ENCODE results near the gene KIAA1549. TPM values are rescaled to one million over a fixed set of nuclear protein-coding genes. Genes with fewer than 3 reads are reported as not detected.

KIAA1549 gene
- total and polyA plus RNA-seq, 2 donors = 0.48 to 1.9 TPM

DNA sequence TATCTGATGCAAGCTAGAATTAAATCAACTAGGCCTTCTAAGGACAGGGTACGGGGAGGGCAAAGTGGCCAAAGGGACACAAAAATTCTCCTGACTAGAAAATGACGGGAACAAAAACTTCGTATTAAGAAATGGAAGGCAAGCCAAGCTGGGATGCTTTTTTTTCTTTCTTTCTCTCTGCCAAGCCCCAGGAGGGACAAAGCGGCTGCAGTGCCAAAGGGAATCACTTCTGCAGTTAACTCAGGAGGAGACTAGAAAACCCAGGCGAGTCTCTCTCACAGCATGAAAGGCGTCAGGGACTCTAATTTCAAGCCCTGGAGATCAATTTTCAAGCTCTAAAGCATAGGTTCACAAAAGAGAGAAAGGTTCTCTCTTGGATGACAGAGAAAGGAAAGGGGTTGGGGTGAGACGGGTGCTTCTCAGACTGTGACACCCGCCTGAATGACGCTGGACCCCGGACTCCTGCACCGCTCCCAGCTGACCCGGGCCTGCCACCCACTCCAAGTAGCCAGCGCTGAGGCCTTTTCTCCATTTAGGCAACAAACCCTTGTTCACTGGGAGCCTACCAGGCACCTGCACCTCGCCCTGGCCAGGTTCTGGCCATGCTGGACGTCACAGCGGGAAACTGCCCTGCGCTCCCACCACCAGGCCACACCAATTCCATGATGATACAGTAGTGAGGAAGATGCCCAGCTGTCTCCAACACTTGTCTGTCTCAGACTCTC, 56.5 kb downstream of the KIAA1549 start:
- DNase-seq (ENCODE audit: low read depth in 6 of 9, low spot score in 9 of 9) = no peak
- H3K36me3 ChIP-seq (ENCODE audit: control insufficient read depth in 2 of 2, insufficient read depth in 2 of 2, low read length in 1 of 2) = no peaks in the 10 kb centered on the region
- no peak overlapping the region for H3K4me3 ChIP-seq (ENCODE audit: low read length in 2 of 2)
- no peaks in the 10 kb centered on the region for H3K27me3 ChIP-seq (ENCODE audit: control insufficient read depth in 2 of 2, insufficient read depth in 1 of 2, low read length in 1 of 2)
- H3K9me3 ChIP-seq (ENCODE audit: control insufficient read depth in 2 of 2, insufficient read depth in 1 of 2, low read length in 1 of 2) = no peaks in the 10 kb centered on the region
- peaks cover 5 to 10% of the 10 kb centered on the region in 2 donors for H3K4me1 ChIP-seq (ENCODE audit: control insufficient read depth in 2 of 2, insufficient read depth in 2 of 2, low read length in 2 of 2)
- 93% methylated on average over 17 of the region's 17 CpGs for WGBS
- no peak overlapping the region for H3K27ac ChIP-seq (ENCODE audit: low read depth in 1 of 2, low read length in 1 of 2)

DNA sequence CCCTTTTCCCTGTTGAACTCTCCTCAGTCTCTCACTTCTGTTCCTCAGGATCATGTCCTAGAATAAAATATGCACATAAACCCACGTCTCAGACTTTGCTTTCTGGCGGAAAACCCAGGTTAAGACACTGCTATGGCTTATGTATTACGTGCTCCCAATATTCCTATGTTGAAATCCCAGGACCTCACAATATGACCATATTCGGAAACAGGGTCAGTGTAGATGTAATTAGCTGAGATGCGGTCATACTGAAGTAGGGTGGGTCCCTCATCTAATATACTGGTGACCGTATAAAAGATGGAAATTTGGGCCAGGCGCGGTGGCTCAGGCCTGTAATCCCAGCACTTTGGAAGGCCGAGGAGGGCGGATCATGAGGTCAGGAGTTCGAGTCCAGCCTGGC, 59.9 kb downstream of the KIAA1549 start:
- H3K36me3 ChIP-seq (ENCODE audit: control insufficient read depth in 2 of 2, insufficient read depth in 2 of 2, low read length in 1 of 2) = no peaks in the 10 kb centered on the region
- peaks cover 0 to 7% of the 10 kb centered on the region in 2 donors for H3K9me3 ChIP-seq (ENCODE audit: control insufficient read depth in 2 of 2, insufficient read depth in 1 of 2, low read length in 1 of 2)
- H3K4me1 ChIP-seq (ENCODE audit: control insufficient read depth in 2 of 2, insufficient read depth in 2 of 2, low read length in 2 of 2) = peaks cover 10 to 25% of the 10 kb centered on the region in 2 donors
- DNase-seq (ENCODE audit: low read depth in 6 of 9, low spot score in 9 of 9) = no peak
- H3K27ac ChIP-seq (ENCODE audit: low read depth in 1 of 2, low read length in 1 of 2) = no peak overlapping the region
- WGBS = 98% methylated on average over 11 of the region's 11 CpGs
- H3K4me3 ChIP-seq (ENCODE audit: low read length in 2 of 2) = no peak overlapping the region
- no peaks in the 10 kb centered on the region for H3K27me3 ChIP-seq (ENCODE audit: control insufficient read depth in 2 of 2, insufficient read depth in 1 of 2, low read length in 1 of 2)

DNA sequence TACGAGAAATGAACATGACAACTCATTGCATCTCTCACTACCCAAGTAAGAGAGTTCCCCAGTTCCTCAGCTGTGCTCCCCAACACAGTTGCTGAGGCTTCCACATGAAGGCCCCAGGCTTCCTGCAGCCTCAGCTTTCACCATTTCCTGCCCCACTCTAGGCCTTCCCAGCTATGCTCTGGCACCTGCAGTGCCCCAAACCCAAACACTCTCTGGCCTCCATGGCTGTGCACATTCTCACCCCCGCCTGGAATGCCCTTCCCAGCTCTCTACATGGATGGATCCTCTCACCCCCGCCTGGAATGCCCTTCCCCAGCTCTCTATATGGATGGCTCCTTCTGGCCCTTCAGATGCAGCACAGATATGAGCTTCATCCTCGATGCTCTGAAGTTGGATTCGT, 61.3 kb downstream of the KIAA1549 start:
- DNase-seq (ENCODE audit: low read depth in 6 of 9, low spot score in 9 of 9) = peak in 6 of 9 donors; percentile 23 to 74 (median 48)
- peak overlapping the region in 1 of 2 donors; percentile 20 for H3K27ac ChIP-seq (ENCODE audit: low read depth in 1 of 2, low read length in 1 of 2)
- no peaks in the 10 kb centered on the region for H3K27me3 ChIP-seq (ENCODE audit: control insufficient read depth in 2 of 2, insufficient read depth in 1 of 2, low read length in 1 of 2)
- H3K9me3 ChIP-seq (ENCODE audit: control insufficient read depth in 2 of 2, insufficient read depth in 1 of 2, low read length in 1 of 2) = peaks cover 0 to 7% of the 10 kb centered on the region in 2 donors
- WGBS = 70% methylated on average over 5 of the region's 5 CpGs
- no peaks in the 10 kb centered on the region for H3K36me3 ChIP-seq (ENCODE audit: control insufficient read depth in 2 of 2, insufficient read depth in 2 of 2, low read length in 1 of 2)
- peaks cover 10 to 22% of the 10 kb centered on the region in 2 donors for H3K4me1 ChIP-seq (ENCODE audit: control insufficient read depth in 2 of 2, insufficient read depth in 2 of 2, low read length in 2 of 2)
- H3K4me3 ChIP-seq (ENCODE audit: low read length in 2 of 2) = no peak overlapping the region

DNA sequence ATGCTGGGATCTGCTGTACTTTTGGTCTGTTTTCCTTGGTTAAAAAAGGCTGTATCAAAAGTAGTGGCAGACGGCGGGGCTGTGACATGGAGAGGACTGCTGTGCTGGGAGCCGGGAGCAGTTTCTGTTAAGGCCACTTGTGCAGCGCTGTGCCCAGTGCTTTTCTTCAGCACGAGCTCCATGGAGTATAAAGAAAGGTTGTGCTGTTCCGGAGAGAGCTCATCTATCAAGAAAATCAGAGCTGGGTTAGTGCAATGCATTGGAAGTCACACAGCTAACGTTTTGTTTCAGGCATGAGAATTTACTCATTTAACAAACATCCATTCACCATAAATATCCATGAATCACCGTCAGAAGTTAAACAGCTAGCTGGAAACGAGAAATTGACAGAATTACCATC, 62.0 kb downstream of the KIAA1549 start:
- no peak overlapping the region for H3K4me3 ChIP-seq (ENCODE audit: low read length in 2 of 2)
- WGBS = 96% methylated on average over 9 of the region's 9 CpGs

DNA sequence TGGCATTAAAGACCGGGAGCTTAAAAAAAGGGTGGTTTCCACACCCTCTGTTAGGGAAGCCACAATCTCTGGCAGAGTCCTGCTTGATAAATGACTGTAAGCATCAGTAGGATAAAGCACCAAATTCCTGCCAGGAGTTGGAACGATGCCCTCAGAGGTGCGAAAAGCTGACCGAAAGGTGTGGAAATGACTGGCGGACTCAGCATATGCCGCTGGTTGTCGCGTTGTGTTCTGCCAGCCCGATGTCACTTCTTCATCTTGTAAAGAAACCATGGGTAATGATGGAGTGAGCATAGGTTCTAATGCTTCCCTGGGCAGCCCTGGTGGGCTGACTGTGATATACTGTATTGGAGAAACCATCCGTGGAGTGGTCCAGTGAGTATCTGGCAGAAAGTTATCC, 62.4 kb downstream of the KIAA1549 start:
- Histone ChIP-seq H3K4me3 (ENCODE audit: low read length in 2 of 2) (no peak overlapping the region), H3K36me3 (ENCODE audit: control insufficient read depth in 2 of 2, insufficient read depth in 2 of 2, low read length in 1 of 2) (no peaks in the 10 kb centered on the region), H3K9me3 (ENCODE audit: control insufficient read depth in 2 of 2, insufficient read depth in 1 of 2, low read length in 1 of 2) (peaks cover 0 to 7% of the 10 kb centered on the region in 2 donors), H3K27me3 (ENCODE audit: control insufficient read depth in 2 of 2, insufficient read depth in 1 of 2, low read length in 1 of 2) (no peaks in the 10 kb centered on the region), H3K27ac (ENCODE audit: low read depth in 1 of 2, low read length in 1 of 2) (no peak overlapping the region), H3K4me1 (ENCODE audit: control insufficient read depth in 2 of 2, insufficient read depth in 2 of 2, low read length in 2 of 2) (peaks cover 10 to 22% of the 10 kb centered on the region in 2 donors)
- WGBS = 96% methylated on average over 10 of the region's 10 CpGs
- DNase-seq (ENCODE audit: low read depth in 6 of 9, low spot score in 9 of 9) = no peak

More for the DNA sequence above, 62.0 kb downstream of the KIAA1549 start:
- no peaks in the 10 kb centered on the region for H3K36me3 ChIP-seq (ENCODE audit: control insufficient read depth in 2 of 2, insufficient read depth in 2 of 2, low read length in 1 of 2)
- peaks cover 0 to 7% of the 10 kb centered on the region in 2 donors for H3K9me3 ChIP-seq (ENCODE audit: control insufficient read depth in 2 of 2, insufficient read depth in 1 of 2, low read length in 1 of 2)
- peaks cover 10 to 22% of the 10 kb centered on the region in 2 donors for H3K4me1 ChIP-seq (ENCODE audit: control insufficient read depth in 2 of 2, insufficient read depth in 2 of 2, low read length in 2 of 2)
- no peaks in the 10 kb centered on the region for H3K27me3 ChIP-seq (ENCODE audit: control insufficient read depth in 2 of 2, insufficient read depth in 1 of 2, low read length in 1 of 2)
- DNase-seq (ENCODE audit: low read depth in 6 of 9, low spot score in 9 of 9) = no peak
- H3K27ac ChIP-seq (ENCODE audit: low read depth in 1 of 2, low read length in 1 of 2) = no peak overlapping the region

DNA sequence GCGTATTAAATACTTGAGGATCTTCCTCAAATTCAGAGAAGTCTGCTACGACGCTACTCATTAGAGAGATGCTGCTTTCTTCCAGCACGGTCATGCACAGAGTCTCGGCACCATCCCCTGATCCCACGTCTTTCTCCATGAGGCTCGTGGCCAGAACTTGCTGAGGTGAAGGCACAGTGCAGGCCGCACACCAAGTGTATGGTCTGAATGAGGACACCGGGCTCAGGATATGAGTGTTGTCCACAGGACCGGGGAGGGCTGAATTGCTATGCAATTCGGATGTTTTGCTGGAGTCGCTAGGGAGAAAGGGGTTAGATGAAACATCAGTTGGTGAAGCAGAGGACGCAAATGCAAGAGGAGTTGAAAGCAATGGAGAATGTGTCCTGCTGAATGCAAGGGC, 63.0 kb downstream of the KIAA1549 start:
- Histone ChIP-seq H3K4me3 (ENCODE audit: low read length in 2 of 2) (no peak overlapping the region), H3K36me3 (ENCODE audit: control insufficient read depth in 2 of 2, insufficient read depth in 2 of 2, low read length in 1 of 2) (no peaks in the 10 kb centered on the region), H3K27me3 (ENCODE audit: control insufficient read depth in 2 of 2, insufficient read depth in 1 of 2, low read length in 1 of 2) (no peaks in the 10 kb centered on the region), H3K27ac (ENCODE audit: low read depth in 1 of 2, low read length in 1 of 2) (no peak overlapping the region), H3K9me3 (ENCODE audit: control insufficient read depth in 2 of 2, insufficient read depth in 1 of 2, low read length in 1 of 2) (peaks cover 0 to 7% of the 10 kb centered on the region in 2 donors), H3K4me1 (ENCODE audit: control insufficient read depth in 2 of 2, insufficient read depth in 2 of 2, low read length in 2 of 2) (peaks cover 10 to 22% of the 10 kb centered on the region in 2 donors)
- WGBS = 93% methylated on average over 13 of the region's 13 CpGs
- no peak for DNase-seq (ENCODE audit: low read depth in 6 of 9, low spot score in 9 of 9)

DNA sequence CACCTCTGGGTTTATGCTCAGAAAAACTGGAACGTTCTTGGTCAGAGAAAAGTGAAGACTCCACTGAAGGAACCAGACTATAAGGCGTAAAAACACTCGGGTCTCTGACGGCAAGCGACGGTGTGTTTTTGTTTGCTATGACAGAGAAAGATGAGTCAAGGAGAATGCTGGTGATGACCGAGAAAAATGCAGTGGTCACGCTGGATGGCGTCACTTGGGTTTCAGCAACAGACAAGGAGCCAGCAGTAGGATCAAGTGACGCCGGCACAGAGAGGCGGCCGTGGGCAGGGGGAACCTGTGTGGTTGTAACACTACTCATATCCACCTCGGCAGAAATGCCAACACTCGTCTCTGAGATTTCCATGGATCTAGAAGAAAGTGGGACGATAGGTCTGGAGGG, 63.4 kb downstream of the KIAA1549 start:
- peaks cover 0 to 7% of the 10 kb centered on the region in 2 donors for H3K9me3 ChIP-seq (ENCODE audit: control insufficient read depth in 2 of 2, insufficient read depth in 1 of 2, low read length in 1 of 2)
- 93% methylated on average over 16 of the region's 16 CpGs for WGBS
- no peak overlapping the region for H3K4me3 ChIP-seq (ENCODE audit: low read length in 2 of 2)
- no peaks in the 10 kb centered on the region for H3K27me3 ChIP-seq (ENCODE audit: control insufficient read depth in 2 of 2, insufficient read depth in 1 of 2, low read length in 1 of 2)
- H3K4me1 ChIP-seq (ENCODE audit: control insufficient read depth in 2 of 2, insufficient read depth in 2 of 2, low read length in 2 of 2) = peaks cover 10 to 22% of the 10 kb centered on the region in 2 donors
- H3K36me3 ChIP-seq (ENCODE audit: control insufficient read depth in 2 of 2, insufficient read depth in 2 of 2, low read length in 1 of 2) = no peaks in the 10 kb centered on the region
- H3K27ac ChIP-seq (ENCODE audit: low read depth in 1 of 2, low read length in 1 of 2) = peak overlapping the region in 1 of 2 donors; percentile 19
- DNase-seq (ENCODE audit: low read depth in 6 of 9, low spot score in 9 of 9) = no peak

DNA sequence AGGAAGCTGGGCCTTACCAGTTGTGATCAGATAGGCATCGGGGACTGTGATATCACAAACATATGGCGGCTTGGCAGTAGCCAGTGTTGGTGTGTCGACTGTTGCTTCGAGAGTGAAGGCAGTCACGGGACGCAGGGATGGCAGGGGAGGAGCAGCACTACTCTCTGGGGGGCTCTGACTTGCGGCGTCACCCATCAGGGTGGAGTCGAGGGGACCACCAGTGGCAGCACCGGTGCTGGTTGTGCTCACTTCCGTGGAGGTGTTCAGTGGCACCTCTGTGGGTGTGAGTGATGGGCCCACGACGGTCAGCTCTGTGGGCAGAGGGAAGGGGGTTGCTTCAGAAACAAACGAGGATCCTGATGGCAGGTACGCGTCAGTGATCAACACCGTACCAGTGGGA, 64.5 kb downstream of the KIAA1549 start:
- Histone ChIP-seq H3K9me3 (ENCODE audit: control insufficient read depth in 2 of 2, insufficient read depth in 1 of 2, low read length in 1 of 2) (peaks cover 0 to 7% of the 10 kb centered on the region in 2 donors), H3K4me3 (ENCODE audit: low read length in 2 of 2) (no peak overlapping the region), H3K36me3 (ENCODE audit: control insufficient read depth in 2 of 2, insufficient read depth in 2 of 2, low read length in 1 of 2) (no peaks in the 10 kb centered on the region), H3K27ac (ENCODE audit: low read depth in 1 of 2, low read length in 1 of 2) (peak overlapping the region in 1 of 2 donors; percentile 28), H3K4me1 (ENCODE audit: control insufficient read depth in 2 of 2, insufficient read depth in 2 of 2, low read length in 2 of 2) (peaks cover 10 to 22% of the 10 kb centered on the region in 2 donors), H3K27me3 (ENCODE audit: control insufficient read depth in 2 of 2, insufficient read depth in 1 of 2, low read length in 1 of 2) (no peaks in the 10 kb centered on the region)
- DNase-seq (ENCODE audit: low read depth in 6 of 9, low spot score in 9 of 9) = no peak
- 93% methylated on average over 17 of the region's 17 CpGs for WGBS

DNA sequence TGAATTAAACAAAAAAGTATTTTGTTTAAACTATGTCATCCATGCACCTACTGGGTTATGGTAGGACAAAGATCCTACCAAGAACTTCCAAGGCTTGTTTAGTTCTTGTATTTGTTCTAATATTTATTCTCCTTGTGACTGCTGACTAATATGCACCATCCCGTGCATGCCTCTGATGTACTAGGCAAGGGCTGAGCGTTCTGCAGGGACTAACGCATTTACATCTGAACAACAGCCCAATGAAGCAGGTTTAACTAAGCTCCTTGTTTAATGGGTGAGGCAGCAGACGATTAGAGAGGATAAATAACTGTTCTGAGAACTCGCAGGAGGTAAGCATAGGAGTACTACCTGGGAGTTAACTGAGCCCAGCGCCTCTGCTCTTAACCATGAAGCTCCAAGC, 64.9 kb downstream of the KIAA1549 start:
- 97% methylated on average over 6 of the region's 6 CpGs for WGBS
- H3K9me3 ChIP-seq (ENCODE audit: control insufficient read depth in 2 of 2, insufficient read depth in 1 of 2, low read length in 1 of 2) = peaks cover 0 to 7% of the 10 kb centered on the region in 2 donors
- no peaks in the 10 kb centered on the region for H3K27me3 ChIP-seq (ENCODE audit: control insufficient read depth in 2 of 2, insufficient read depth in 1 of 2, low read length in 1 of 2)
- no peak overlapping the region for H3K27ac ChIP-seq (ENCODE audit: low read depth in 1 of 2, low read length in 1 of 2)
- DNase-seq (ENCODE audit: low read depth in 6 of 9, low spot score in 9 of 9) = no peak
- no peak overlapping the region for H3K4me3 ChIP-seq (ENCODE audit: low read length in 2 of 2)
- peaks cover 10 to 22% of the 10 kb centered on the region in 2 donors for H3K4me1 ChIP-seq (ENCODE audit: control insufficient read depth in 2 of 2, insufficient read depth in 2 of 2, low read length in 2 of 2)
- H3K36me3 ChIP-seq (ENCODE audit: control insufficient read depth in 2 of 2, insufficient read depth in 2 of 2, low read length in 1 of 2) = no peaks in the 10 kb centered on the region

All from thymus (tissue), 11 donors.